ENCODE measurements around the gene PLXNA2.

DNA sequence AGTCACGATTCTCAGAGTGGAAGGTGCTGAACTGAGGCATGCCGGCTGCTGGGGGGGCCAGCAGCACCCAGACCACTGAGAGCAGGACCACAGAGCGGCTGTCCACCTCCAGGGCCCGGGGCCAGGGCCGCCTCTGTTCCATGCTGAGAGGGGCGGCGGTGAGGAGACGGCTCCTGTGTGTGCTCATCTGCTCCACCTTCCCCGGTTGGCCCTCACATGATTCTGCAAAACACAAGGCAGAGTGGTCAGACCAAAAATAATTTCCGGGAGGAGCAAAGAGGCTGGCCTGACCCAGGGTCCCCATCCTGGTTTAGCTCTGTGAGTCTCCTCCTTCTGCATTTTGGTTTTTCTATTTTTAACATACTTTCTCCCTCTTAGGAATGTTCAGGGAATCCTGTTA, 26.4 kb downstream of the PLXNA2 start:
- TF ChIP-seq, protein P1, sequence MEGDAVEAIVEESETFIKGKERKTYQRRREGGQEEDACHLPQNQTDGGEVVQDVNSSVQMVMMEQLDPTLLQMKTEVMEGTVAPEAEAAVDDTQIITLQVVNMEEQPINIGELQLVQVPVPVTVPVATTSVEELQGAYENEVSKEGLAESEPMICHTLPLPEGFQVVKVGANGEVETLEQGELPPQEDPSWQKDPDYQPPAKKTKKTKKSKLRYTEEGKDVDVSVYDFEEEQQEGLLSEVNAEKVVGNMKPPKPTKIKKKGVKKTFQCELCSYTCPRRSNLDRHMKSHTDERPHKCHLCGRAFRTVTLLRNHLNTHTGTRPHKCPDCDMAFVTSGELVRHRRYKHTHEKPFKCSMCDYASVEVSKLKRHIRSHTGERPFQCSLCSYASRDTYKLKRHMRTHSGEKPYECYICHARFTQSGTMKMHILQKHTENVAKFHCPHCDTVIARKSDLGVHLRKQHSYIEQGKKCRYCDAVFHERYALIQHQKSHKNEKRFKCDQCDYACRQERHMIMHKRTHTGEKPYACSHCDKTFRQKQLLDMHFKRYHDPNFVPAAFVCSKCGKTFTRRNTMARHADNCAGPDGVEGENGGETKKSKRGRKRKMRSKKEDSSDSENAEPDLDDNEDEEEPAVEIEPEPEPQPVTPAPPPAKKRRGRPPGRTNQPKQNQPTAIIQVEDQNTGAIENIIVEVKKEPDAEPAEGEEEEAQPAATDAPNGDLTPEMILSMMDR (IDR thresholded peaks at IDR 0.05), result no peak
- TF ChIP-seq POLR2A (IDR thresholded peaks at IDR 0.05), result no peak
